HG03175 (cell line): ENCODE measurements around the gene SMAD3.

Experiments used
- ATAC-seq: cut with Tn5 transposase; IDR thresholded peaks from one replicate; pipeline ENCODE4 v1.9.1; 2021; ENCODE audit warnings: mild to moderate bottlenecking, moderate library complexity; ENCODE audit not compliant: unreplicated experiment

Gene SMAD3

GRCh38 chr15:67156834-67157233, 91.4 kb downstream of the SMAD3 start:
- ATAC-seq = no peak

- no peak for ATAC-seq
These were observed 92.3 kb downstream of the SMAD3 start for GRCh38 chr15:67157521-67158252.

- ATAC-seq = no peak
These were observed 93.0 kb downstream of the SMAD3 start for GRCh38 chr15:67158367-67158766.

- ATAC-seq = no peak
These were observed 96.0 kb downstream of the SMAD3 start for GRCh38 chr15:67161412-67161811.

GRCh38 chr15:67161881-67162280, 96.5 kb downstream of the SMAD3 start:
- no peak for ATAC-seq

- ATAC-seq = no peak
These were observed 97.8 kb downstream of the SMAD3 start for GRCh38 chr15:67163180-67163579.

GRCh38 chr15:67164401-67164791, 99.0 kb downstream of the SMAD3 start:
- ATAC-seq = no peak

GRCh38 chr15:67164811-67165253, 99.4 kb downstream of the SMAD3 start:
- ATAC-seq = no peak

GRCh38 chr15:67165254-67166253, 100.2 kb downstream of the SMAD3 start:
- ATAC-seq = no peak

GRCh38 chr15:67166280-67167009, 101.0 kb downstream of the SMAD3 start:
- no peak for ATAC-seq

- no peak for ATAC-seq
These were observed 101.7 kb downstream of the SMAD3 start for GRCh38 chr15:67167091-67167490.

- ATAC-seq = no peak
These were observed 103.3 kb downstream of the SMAD3 start for GRCh38 chr15:67168694-67169093.

- no peak for ATAC-seq
These were observed 104.9 kb downstream of the SMAD3 start for GRCh38 chr15:67170143-67170925.

GRCh38 chr15:67171471-67171870, 106.1 kb downstream of the SMAD3 start:
- ATAC-seq = no peak

- ATAC-seq = no peak
These were observed 106.8 kb downstream of the SMAD3 start for GRCh38 chr15:67172172-67172571.

GRCh38 chr15:67173005-67173404, 107.6 kb downstream of the SMAD3 start:
- ATAC-seq = no peak

- ATAC-seq = no peak
These were observed 108.4 kb downstream of the SMAD3 start for GRCh38 chr15:67173786-67174185.

- no peak for ATAC-seq
These were observed 109.0 kb downstream of the SMAD3 start for GRCh38 chr15:67174446-67174845.

- no peak for ATAC-seq
These were observed 109.6 kb downstream of the SMAD3 start for GRCh38 chr15:67174864-67175573.

GRCh38 chr15:67175643-67176071, 110.3 kb downstream of the SMAD3 start:
- ATAC-seq = no peak
